Suprapubic skin (tissue), 4 donors: Measurements from ENCODE around the gene RPH3AL. TPM values are rescaled to one million over a fixed set of nuclear protein-coding genes. Genes with fewer than 3 reads are reported as not detected.
"Not testable (repeated sequence)": the region's sequence is repeated elsewhere in the genome, so short reads cannot be mapped to it uniquely, and the experiment has no call there.

ENCODE experiments used
- DNase-seq, 2 donors: peaks; one replicate each; pipeline ENCODE4 v3.0.0-alpha.2; 2019; ENCODE audit warnings: low spot score in 2 of 2
- H3K27ac ChIP-seq: fragments of 200-600 bp; sonication (generic); one replicate; pipeline ENCODE4 v1.5.1; 2019
- H3K27me3 ChIP-seq: fragments of 200-600 bp; sonication (generic); one replicate; pipeline ENCODE4 v1.5.1; 2019
- H3K36me3 ChIP-seq: fragments of 200-600 bp; sonication (generic); one replicate; pipeline ENCODE4 v1.5.1; 2019
- H3K4me1 ChIP-seq: fragments of 200-600 bp; sonication (generic); one replicate; pipeline ENCODE4 v1.5.1; 2019
- H3K4me3 ChIP-seq: fragments of 200-600 bp; sonication (generic); one replicate; pipeline ENCODE4 v1.5.1; 2019; ENCODE audit warnings: mild to moderate bottlenecking
- H3K9me3 ChIP-seq: fragments of 200-600 bp; sonication (generic); one replicate; pipeline ENCODE4 v1.5.1; 2019
- CTCF ChIP-seq, 2 donors: fragments of 200-600 bp in 1 of 2; fragments of 450-650 bp in 1 of 2; sonication (generic) in 1 of 2; IDR thresholded peaks; one replicate each; pipeline ENCODE4 v1.5.1; 2016 to 2019; ENCODE audit warnings: antibody characterized with exemption in 2 of 2, mild to moderate bottlenecking in 1 of 2, moderate library complexity in 1 of 2
- EP300 ChIP-seq: sonication (generic); formaldehyde crosslinking; IDR thresholded peaks from one replicate; pipeline ENCODE4 v1.6.1; 2017; ENCODE audit warnings: antibody characterized with exemption
- POLR2A ChIP-seq, 2 donors: fragments of 450-650 bp; IDR thresholded peaks; one replicate each; pipeline ENCODE4 v1.6.1; 2017; ENCODE audit warnings: antibody characterized with exemption in 2 of 2, mild to moderate bottlenecking in 2 of 2, moderate library complexity in 2 of 2
- POLR2AphosphoS5 ChIP-seq, 3 donors: sonication (generic); formaldehyde crosslinking; IDR thresholded peaks; one replicate each; pipeline ENCODE4 v1.6.1; 2017; ENCODE audit warnings: antibody characterized with exemption in 3 of 3
- WGBS: methylation state at CpG from one replicate; pipeline ENCODE4 v1.1.5; 2018; 5-methylcytosine and 5-hydroxymethylcytosine counted together
- total RNA-seq, 4 donors: library from RNA; depleted of rRNA; stranded (reverse); fragments of >200 nt; gene quantifications; one replicate each; pipeline ENCODE4 v1.1.0, GENCODE V29; 2016

RPH3AL gene
- total RNA-seq, 4 donors from 2014 or later = 1.7 to 39.5 (median 10.9) TPM

- WGBS = 90% methylated on average over 7 of the region's 10 CpGs
- no peak for DNase-seq
- Histone ChIP-seq H3K27ac (no peak overlapping the region), H3K9me3 (no peaks in the 10 kb centered on the region), H3K27me3 (peaks cover 8% of the 10 kb centered on the region), H3K4me3 (no peak overlapping the region), H3K36me3 (no peaks in the 10 kb centered on the region), H3K4me1 (no peaks in the 10 kb centered on the region)
- TF ChIP-seq EP300 (no peak), POLR2AphosphoS5 (IDR thresholded peaks at IDR 0.05) (no peak), CTCF (IDR thresholded peaks at IDR 0.05) (no peak), POLR2A (IDR thresholded peaks at IDR 0.05) (no peak)
Measured at GRCh38 chr17:173166-173911, 179.3 kb downstream of the RPH3AL start.

- TF ChIP-seq CTCF (IDR thresholded peaks at IDR 0.05) (no peak), POLR2AphosphoS5 (IDR thresholded peaks at IDR 0.05) (no peak), POLR2A (IDR thresholded peaks at IDR 0.05) (no peak), EP300 (no peak)
Measured at GRCh38 chr17:172401-172800, 180.2 kb downstream of the RPH3AL start.

GRCh38 chr17:171871-172270 lies 180.7 kb downstream of the RPH3AL start:
- 98% methylated on average over 6 of the region's 13 CpGs for WGBS
- no peak overlapping the region for H3K27ac ChIP-seq
- no peak overlapping the region for H3K4me3 ChIP-seq
- H3K9me3 ChIP-seq = no peaks in the 10 kb centered on the region
- peaks cover 4% of the 10 kb centered on the region for H3K27me3 ChIP-seq
- TF ChIP-seq EP300 (no peak), POLR2A (IDR thresholded peaks at IDR 0.05) (no peak), POLR2AphosphoS5 (IDR thresholded peaks at IDR 0.05) (no peak)
- no peaks in the 10 kb centered on the region for H3K4me1 ChIP-seq
- DNase-seq = no peak
- H3K36me3 ChIP-seq = no peaks in the 10 kb centered on the region

More at GRCh38 chr17:172401-172800, 180.2 kb downstream of the RPH3AL start:
- Histone ChIP-seq H3K36me3 (no peaks in the 10 kb centered on the region), H3K27me3 (peaks cover 4% of the 10 kb centered on the region), H3K4me3 (no peak overlapping the region), H3K9me3 (no peaks in the 10 kb centered on the region), H3K4me1 (no peaks in the 10 kb centered on the region), H3K27ac (no peak overlapping the region)
- WGBS = 75% methylated on average over 4 of the region's 11 CpGs
- no peak for DNase-seq

GRCh38 chr17:170130-170670 lies 182.4 kb downstream of the RPH3AL start:
- WGBS = 93% methylated on average over 5 of the region's 6 CpGs

GRCh38 chr17:168614-169013 lies 184.0 kb downstream of the RPH3AL start:
- H3K27ac ChIP-seq, H3K9me3 ChIP-seq, H3K27me3 ChIP-seq, H3K36me3 ChIP-seq, H3K4me1 ChIP-seq, DNase-seq, H3K4me3 ChIP-seq: not testable (repeated sequence)
- 83% methylated on average over 9 of the region's 11 CpGs for WGBS

More at GRCh38 chr17:170130-170670, 182.4 kb downstream of the RPH3AL start:
- no peaks in the 10 kb centered on the region for H3K9me3 ChIP-seq
- H3K4me1 ChIP-seq = no peaks in the 10 kb centered on the region
- H3K27ac ChIP-seq = no peak overlapping the region
- no peak overlapping the region for H3K4me3 ChIP-seq
- TF ChIP-seq POLR2AphosphoS5 (IDR thresholded peaks at IDR 0.05) = no peak
- no peak for TF ChIP-seq EP300
- no peak for TF ChIP-seq POLR2A (IDR thresholded peaks at IDR 0.05)
- no peak for TF ChIP-seq CTCF (IDR thresholded peaks at IDR 0.05)
- no peaks in the 10 kb centered on the region for H3K36me3 ChIP-seq
- no peak for DNase-seq
- no peaks in the 10 kb centered on the region for H3K27me3 ChIP-seq

- TF ChIP-seq POLR2A (IDR thresholded peaks at IDR 0.05) = no peak
- no peak for TF ChIP-seq POLR2AphosphoS5 (IDR thresholded peaks at IDR 0.05)
- no peak for TF ChIP-seq EP300
- no peak for TF ChIP-seq CTCF (IDR thresholded peaks at IDR 0.05)
- Histone ChIP-seq H3K27me3 (no peaks in the 10 kb centered on the region), H3K27ac (no peak overlapping the region), H3K4me1 (no peaks in the 10 kb centered on the region), H3K9me3 (no peaks in the 10 kb centered on the region), H3K36me3 (no peaks in the 10 kb centered on the region), H3K4me3 (no peak overlapping the region)
- DNase-seq = no peak
- 100% methylated on average over 2 of the region's 14 CpGs for WGBS
Measured at GRCh38 chr17:165939-166338, 186.7 kb downstream of the RPH3AL start.
